GM18858 (cell line): ENCODE measurements around the gene RNF157.

Experiments used
- ATAC-seq: cut with Tn5 transposase; IDR thresholded peaks from one replicate; pipeline ENCODE4 v1.9.1; 2021; ENCODE audit not compliant: unreplicated experiment

RNF157 gene

DNA sequence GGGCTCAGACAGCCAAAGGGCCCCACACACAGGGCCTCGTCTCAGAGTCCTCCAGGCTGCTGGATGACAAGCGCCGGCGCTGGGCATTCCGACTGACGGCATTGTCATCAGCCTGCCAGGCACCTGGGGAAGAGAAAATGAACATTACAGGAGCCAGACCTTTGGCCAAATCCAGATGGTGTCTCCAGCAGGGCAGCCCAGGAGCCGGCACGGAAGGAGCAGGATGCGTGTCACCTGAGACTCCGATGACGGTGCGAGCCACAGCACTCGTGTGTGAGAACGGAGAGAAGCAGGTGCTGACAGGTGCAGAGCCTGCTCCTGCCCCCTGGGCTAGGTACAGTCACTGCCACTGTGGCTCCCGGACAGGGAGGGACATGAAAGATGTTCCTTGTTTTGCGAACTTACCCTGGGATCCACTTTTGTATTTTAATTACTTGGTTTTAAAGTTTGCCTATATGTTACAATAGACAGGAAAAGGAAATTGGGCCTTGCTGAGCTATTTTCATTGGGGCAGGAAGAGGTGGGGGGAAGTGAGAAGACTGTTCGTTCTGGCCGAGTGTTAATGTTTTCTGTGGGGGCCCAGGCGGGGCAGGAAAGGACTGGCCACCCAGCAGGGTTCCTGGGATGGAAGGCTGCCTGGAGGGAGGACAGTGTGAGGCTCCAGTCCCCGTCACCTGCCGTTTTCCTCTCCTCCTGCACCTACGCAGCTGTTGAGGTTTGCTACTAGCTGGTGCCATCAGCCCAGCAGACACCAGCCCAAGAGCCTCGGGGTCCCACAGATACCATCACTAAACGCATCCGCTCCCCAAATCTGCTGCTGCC is 94.9 kb downstream of the RNF157 start:
- ATAC-seq, result no peak

- no peak for ATAC-seq
Observed at GRCh38 chr17:76142585-76143041, 97.7 kb downstream of the RNF157 start.

- no peak for ATAC-seq
Observed at GRCh38 chr17:76142039-76142584, 98.2 kb downstream of the RNF157 start.

GRCh38 chr17:76141212-76142038 is 98.9 kb downstream of the RNF157 start, which contains the start of gene FOXJ1:
Gene FOXJ1, minus strand, starts transcription at chr17:76141245. Its CDS starts 850 bp downstream, at chr17:76140395.
- no peak for ATAC-seq

DNA sequence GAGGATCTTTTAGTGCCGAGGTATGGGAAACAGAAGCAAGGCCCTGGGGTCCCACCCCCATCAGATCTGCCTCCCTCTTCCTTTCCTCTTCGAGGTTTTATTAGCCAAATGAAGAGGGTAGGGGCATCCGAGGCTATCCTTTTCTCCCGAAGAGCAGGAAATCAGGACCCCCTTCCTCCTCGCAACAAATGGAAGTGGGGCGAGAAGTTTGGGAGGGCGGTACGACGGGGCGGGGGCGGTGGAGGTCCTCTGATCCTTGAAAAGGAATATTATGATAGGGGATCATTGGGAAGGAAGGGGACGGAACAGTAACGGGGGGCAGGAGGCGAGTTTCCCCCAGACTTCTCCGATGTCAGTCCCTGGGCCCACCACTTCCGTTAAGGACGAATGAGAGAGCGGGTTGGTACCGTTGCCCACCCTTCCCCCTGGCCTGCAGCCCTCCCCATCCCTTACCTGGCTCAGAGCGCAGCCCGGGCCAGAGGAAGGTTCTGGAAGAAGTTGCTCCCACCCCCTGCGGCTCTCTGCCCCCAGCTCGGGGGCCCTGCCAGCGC is 99.6 kb downstream of the RNF157 start:
- no peak for ATAC-seq

GRCh38 chr17:76139801-76140660 is 100.3 kb downstream of the RNF157 start:
- ATAC-seq, result no peak

DNA sequence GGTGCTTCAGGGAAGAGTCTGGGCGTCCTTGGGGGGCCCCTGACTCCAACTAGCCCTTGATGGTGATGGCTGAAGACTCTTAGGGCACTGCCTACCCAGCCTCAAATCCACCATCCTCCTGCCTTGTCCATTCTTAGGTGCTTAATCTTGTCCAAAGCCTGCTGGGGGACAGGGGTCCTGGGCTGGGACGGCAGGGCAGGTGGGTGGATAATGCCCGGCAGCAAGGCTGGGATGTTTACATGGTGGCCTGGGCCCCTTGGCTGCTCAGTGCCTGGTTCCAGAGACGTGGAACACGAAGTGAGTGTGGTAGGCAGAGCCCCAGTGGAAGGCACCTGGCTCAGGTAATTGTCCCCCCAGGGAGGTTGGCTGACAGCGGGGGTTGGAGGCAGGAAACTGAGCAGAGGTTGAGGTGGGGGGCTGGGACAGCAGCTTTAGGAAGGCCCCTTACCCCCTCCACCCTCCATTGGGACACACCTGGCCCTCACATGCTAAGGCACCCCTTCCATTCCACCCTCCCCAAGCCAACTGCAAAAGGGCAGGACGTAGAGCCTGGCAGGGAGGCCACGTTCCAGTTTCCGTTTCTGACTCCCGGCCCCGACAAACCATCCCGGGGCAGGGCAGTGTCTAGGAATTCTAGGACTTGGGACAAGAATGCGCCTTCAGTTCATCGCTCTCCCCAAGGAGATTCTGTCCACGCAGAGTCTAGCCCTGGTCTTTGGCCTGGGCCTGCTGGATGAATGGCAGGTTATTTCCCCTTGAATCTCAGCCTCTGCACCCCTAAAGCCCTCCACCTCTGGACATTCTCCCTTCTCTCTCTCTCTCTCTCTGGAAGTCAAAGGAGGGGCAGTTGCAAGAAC is 101.2 kb downstream of the RNF157 start:
- ATAC-seq, result no peak

- ATAC-seq, result no peak
Observed at GRCh38 chr17:76138234-76138895, 101.9 kb downstream of the RNF157 start.

DNA sequence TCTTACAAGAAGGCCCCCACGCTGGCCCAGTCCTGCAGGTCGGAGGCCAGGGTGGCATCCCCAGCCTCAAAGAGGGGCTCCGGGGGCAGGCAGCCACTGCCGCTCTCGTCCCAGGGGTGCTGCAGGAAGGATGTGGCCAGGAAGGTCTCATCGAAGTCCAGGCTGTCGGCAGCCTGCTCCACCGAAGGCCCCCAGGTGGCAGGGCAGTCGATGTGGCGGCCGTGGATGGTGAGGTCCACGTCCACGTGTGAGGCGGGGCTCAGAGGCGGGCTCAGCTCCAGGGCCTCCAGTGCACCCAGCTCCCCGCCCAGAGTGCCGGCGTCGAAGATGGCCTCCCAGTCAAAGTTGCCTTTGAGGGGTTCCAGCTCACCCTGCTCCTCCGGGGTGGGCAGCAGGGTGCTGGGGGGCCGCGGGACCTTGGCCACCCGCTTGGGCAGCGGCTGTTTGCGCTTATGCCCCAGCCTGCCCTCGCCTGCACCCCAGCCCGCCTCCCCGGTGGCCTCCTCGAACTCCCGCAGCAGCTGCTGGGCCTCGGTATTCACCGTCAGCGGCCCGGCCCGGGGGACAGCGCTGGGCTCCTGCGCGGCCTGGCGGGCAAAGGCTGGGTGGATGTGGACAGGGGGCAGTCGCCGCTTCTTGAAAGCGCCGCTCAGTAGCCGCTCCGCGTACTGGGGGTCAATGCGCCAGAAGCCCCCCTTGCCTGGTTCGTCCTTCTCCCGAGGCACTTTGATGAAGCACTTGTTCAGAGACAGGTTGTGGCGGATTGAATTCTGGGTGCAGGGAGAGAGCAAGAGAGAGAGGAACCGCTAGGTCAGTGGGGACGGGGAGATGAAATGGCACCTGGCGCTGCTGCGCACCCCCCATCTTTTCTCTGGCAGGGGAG is 102.7 kb downstream of the RNF157 start:
- no peak for ATAC-seq

- no peak for ATAC-seq
Observed at GRCh38 chr17:76137001-76137350, 103.3 kb downstream of the RNF157 start.

- no peak for ATAC-seq
Observed at GRCh38 chr17:76136276-76137000, 103.9 kb downstream of the RNF157 start.

GRCh38 chr17:76135810-76136188 is 104.5 kb downstream of the RNF157 start:
- ATAC-seq, result no peak

DNA sequence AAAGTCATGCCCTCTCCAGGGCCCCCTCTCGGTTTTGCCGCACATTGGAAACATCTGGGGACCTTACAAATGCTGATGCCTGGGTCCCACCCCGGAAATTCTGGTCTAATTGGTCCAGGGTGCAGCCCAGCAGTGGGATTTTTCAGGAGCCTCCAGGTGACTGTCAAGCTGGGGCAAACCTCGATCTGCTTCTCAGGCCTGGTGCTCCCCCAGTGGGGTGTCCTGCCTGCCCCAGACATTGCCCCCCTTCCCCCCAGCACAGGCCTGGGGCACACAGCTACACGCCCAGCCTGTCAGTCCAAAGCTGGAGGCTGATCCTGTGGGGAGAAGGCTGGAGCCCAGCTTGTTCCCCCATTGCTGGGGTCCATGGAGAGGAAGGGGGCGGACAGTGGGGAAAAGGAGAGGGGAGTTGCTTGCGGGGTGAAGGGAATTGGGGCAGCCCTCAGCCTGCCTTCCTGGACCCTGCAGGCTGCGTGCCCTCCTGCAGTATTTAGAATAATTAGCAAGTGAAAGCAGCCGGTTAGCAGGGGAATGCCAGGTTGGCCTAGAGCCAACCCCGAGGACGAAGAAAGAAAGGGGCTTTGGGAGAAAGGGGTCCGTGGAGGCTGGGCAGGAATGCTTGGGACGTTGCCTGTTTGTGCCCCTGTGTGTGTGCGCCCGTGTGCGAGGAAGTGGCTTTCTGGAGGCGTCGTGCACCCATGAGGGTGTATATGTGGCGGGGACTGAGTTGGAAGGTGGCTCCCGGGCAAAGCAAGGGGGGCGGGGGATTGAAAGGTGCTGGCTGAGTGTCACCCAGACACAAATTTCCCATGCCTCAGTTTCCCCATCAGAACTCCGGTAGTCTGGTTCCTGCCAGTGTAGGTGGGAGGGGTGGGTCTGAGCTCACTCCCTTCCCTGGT is 105.1 kb downstream of the RNF157 start:
- ATAC-seq, result no peak

GRCh38 chr17:76132574-76133338 is 107.5 kb downstream of the RNF157 start:
- ATAC-seq, result no peak

DNA sequence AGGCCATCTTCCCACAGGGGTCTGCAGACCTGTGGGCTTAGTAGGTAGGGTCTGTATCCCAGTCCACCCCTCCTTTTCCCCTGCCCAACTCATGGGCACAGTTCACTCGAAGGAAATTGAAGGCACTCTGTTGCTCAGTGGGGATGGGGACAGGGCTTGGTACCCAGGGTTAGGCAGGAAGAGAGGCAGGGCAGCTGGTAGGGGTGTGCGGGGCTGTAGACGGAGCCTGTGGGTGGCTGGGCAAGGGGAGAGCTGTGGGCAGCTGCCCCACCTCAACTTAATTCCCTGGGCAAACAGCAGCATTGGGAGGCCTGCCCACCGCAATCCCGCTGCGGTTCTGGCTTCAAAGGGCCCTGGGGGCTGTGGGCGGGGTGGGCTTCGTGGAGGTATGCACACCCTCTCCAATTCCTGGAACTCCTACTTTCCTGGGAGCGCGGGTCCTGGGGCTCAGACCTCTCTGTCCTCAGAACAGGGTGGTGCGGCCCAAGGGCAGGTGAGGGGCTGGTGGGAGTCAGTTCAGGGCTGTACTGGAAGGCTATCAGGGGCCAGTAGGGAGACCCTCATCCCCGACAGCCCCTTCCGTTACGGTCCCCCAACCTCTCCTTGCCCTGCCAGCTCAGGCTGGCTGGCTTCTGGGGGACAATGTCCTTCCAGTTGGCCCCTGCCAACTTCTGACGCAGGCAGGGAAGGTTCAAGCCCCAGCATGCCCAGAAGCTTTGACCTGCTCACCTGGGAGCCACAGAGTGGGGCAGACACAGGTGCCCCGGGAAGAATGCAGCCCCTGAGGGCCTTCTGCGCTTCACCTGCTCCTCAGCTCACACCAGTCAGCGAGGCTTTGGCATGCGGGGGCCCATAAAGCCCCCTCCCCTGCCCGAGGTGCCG is 108.4 kb downstream of the RNF157 start:
- ATAC-seq, result no peak
